CD4-positive, alpha-beta T cell treated with Interleukin-4 for 1 hour (primary cell): ENCODE data around the gene KRTAP4-11.
"Not testable (repeated sequence)": the region's sequence is repeated elsewhere in the genome, so short reads cannot be mapped to it uniquely, and the experiment has no call there.

Experiments used
- DNase-seq, 2 donors: peaks; one replicate each; pipeline ENCODE4 v3.0.0-alpha.2; 2020 to 2022

Gene KRTAP4-11

GRCh38 chr17:41083427-41083826, 34.7 kb downstream of the KRTAP4-11 start:
- not testable (repeated sequence) for DNase-seq

- no peak for DNase-seq
These were observed 35.5 kb downstream of the KRTAP4-11 start for GRCh38 chr17:41082626-41083025.

- no peak for DNase-seq
These were observed 41.4 kb downstream of the KRTAP4-11 start for GRCh38 chr17:41076788-41077187.

GRCh38 chr17:41073676-41074075, 44.5 kb downstream of the KRTAP4-11 start:
- DNase-seq: no peak

- no peak for DNase-seq
These were observed 46.4 kb downstream of the KRTAP4-11 start for GRCh38 chr17:41071606-41072360.

GRCh38 chr17:41069031-41069430, 49.1 kb downstream of the KRTAP4-11 start:
- DNase-seq: no peak

GRCh38 chr17:41067281-41067680, 50.9 kb downstream of the KRTAP4-11 start:
- no peak for DNase-seq
